Measurements from ENCODE around the gene NXNL1.
"Not testable (repeated sequence)": the region's sequence is repeated elsewhere in the genome, so short reads cannot be mapped to it uniquely, and the experiment has no call there.

The NXNL1 gene

DNA sequence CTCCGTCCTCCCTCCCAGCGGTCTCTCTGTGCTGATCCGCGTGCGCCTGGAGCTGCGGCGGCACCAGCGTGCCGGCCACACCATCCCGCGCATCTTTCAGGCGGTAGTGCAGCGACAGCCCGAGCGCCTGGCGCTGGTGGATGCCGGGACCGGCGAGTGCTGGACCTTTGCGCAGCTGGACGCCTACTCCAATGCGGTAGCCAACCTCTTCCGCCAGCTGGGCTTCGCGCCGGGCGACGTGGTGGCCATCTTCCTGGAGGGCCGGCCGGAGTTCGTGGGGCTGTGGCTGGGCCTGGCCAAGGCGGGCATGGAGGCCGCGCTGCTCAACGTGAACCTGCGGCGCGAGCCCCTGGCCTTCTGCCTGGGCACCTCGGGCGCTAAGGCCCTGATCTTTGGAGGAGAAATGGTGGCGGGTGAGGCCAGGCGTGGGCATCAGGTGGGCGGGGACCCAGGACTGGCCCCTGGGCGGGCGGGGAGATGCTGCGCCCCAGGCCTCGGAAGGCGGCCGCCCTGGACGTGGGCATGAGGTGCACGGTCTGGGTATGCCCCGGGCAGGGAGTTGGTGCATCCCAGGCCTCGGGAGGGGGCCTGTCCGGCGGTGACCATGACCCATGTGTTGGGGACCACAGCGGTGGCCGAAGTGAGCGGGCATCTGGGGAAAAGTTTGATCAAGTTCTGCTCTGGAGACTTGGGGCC, 26.0 kb upstream of the NXNL1 start:
- no peak for DNase-seq

DNA sequence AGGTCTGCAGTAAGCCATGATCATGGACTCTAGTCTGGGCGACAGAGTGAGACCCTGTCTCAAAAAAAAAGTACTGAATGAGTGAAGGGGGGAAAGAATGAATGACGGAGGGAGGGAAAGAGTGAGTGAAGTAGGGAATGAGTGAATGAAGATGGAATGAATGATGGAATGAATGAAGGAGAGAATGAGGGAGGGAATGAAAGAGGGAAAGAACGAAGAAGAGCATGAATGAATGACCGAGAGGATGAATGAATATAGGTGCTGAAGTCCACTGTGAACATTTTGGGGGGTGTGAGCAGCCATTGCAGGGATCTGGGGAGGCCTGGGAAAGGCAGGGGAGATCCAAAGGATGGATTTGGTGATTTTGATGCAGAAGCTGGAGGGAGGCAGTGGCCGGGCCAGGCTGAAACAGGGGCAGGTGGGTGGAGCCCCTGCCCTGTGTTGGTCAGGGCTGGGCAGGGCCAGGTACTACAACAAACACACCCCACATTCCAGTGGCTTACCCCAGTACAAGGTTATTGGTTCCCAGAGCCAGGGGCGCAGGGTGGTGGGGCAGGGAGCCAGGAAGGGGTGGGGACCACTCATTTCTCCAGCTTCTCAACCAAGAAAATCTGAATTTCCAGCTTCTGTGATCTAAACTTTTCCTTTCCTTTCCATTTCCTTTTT, 23.9 kb upstream of the NXNL1 start:
- DNase-seq, result no peak

DNA sequence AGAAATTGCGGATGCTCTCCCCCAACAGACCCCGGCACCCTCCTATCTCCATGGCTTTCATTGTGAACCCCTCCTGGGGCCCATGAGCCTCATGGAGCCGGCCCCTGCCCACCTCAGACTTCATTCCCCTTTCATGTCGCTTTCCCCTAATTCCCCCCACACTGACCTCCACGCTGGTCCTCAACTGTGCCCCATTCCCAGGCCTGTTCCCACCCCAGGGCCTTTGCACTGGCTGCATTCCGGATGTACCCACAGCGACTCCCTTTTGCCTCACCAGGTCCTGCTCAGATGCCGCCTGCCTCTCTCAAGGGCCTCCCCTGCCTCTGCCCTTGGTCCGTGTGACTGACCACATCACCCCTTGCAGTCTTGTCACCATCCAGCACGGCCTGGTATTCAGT, 22.9 kb upstream of the NXNL1 start:
- DNase-seq, result no peak

DNA sequence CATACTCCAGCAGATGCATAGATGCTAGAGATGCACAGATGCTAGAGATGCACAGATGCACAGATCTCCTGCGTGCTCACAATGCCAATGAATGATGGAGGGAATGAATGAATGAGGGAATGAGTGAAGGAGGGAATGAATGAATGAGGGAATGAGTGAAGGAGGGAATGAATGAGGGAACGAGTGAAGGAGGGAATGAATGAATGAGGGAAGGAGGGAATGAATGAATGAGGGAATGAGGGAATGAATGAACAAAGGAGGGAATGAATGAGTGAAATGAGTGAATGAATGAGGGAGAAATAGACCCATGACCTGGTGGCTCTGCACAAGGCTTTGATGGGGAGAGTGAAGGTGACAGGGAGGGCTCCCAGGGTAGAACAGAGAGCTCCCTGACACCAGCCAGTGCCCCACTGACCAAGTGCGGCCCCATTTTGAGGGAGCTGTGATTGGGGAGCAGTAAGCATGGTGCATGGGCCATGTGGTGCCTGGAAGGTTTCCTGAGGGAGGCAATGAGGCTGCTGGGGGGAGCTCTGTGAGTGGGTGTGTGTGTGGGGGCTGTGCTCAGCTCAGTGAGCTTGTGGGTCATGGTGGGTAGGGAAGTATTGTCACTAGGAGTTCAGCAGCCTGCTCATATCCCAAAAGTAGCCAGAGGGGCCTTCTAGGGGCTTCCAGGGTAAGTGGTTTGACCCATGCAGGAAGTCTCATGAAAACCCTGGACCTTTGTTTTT, 22.3 kb upstream of the NXNL1 start:
- no peak for DNase-seq

DNA sequence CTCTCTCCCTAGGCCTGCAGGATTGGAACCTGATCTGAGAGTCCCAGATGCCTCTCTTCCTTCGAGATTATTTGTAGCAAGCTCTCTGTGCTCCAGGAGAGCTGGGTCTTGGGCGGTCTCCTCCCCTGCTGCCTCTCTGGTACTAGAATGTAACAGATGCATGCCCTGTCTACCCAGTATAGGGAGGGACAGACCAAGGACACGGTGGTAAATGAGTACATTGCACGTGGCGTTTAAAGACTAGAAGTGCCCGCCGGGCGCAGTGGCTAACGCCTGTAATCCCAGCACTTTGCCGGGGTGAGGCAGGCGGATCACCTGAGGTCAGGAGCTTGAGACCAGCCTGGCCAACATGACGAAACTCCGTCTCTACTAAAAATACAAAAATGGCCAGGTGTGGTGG, 21.3 kb upstream of the NXNL1 start:
- no peak for DNase-seq

DNA sequence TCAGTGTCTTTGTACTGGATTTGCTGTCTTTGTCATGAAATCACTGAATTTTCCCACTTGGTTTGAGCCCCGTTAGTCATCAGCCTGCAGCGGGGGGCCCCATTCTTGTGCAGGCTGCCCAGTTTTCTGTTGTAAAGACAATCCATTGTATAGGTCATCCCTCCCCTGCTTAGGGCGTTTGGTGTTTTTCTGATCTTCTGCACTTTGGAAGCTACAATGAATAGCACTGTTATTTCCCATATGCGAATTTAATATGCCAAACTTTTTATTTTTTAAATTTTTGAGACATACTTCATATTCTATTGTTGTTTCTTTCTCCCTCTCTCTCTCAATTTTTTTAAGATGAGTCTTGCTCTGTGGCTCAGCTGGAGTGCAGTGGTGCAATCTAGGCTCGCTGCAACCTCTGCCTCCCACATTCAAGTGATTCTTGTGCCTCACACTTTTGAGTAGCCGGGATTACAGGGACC, 18.6 kb upstream of the NXNL1 start:
- no peak for DNase-seq

DNA sequence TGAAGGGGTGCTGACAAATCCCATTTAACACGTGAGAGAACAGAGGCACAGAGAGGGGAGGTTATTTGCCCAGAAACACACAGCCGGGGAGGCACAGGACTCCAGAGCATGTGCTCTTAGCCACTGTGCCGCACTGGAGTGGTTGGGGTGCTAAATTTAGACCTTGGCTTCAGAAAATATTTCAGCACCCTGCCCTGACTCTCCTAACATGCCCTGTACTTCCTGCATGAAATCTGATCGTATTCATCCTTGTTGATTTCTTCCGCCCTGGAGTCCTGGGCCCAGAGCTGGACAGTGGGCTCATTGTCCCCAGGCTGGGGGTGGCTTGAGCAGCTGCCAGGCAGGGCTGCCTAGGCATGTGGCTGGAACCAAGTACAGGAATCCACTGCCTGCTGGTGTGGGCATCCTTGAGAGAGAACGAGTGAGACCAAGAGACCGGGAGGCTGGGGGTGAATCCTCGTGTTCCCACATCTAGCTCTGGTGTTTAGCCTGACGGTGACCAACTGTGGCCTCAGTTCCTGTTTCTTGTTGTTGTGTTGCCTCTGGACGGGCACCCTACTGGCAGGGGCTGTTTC, 14.9 kb upstream of the NXNL1 start:
- DNase-seq, result no peak

DNA sequence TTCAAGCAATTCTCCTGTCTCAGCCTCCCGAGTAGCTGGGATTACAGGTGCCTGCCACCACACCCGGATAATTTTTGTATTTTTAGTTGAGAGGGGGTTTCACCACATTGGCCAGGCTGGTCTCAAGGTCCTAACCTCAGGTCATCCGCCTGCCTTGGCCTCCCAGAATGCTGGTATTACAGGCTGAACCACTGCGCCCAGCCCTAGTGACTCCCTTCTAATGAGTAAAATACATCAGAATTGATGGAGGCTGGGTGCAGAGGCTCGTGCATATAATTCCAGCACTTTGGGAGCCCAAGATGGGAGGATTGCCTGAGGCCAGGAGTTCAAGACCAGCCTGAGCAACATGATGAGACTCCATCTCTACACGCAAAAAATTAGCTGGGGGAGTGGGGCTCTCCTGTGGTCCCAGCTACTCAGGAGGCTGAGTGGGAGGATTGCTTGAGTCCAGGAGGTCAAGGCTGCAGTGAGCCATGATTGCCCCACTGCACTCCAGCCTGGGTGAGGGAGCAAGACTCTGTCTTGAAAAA, 14.3 kb upstream of the NXNL1 start:
- not testable (repeated sequence) for DNase-seq

DNA sequence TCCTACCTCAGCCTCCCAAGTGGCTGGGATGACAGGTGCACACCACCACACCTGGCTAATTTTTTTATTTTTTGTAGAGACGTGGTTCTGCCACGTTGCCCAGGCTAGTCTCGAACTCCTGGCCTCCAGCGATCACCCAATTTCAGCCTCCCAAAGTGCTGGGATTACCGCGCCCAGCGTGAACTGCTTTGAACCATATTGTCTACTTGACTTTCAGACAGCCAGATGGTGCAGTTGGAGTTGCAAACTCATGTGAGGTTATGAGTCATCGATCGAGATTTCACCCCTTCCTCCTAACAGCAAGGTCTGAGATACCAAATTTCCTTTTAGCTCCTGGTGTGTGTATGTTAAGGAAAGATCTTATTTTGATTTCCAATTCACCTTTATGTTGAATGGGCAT, 12.3 kb upstream of the NXNL1 start:
- DNase-seq, result peak in 1 of 5 experiments; percentile 66

DNA sequence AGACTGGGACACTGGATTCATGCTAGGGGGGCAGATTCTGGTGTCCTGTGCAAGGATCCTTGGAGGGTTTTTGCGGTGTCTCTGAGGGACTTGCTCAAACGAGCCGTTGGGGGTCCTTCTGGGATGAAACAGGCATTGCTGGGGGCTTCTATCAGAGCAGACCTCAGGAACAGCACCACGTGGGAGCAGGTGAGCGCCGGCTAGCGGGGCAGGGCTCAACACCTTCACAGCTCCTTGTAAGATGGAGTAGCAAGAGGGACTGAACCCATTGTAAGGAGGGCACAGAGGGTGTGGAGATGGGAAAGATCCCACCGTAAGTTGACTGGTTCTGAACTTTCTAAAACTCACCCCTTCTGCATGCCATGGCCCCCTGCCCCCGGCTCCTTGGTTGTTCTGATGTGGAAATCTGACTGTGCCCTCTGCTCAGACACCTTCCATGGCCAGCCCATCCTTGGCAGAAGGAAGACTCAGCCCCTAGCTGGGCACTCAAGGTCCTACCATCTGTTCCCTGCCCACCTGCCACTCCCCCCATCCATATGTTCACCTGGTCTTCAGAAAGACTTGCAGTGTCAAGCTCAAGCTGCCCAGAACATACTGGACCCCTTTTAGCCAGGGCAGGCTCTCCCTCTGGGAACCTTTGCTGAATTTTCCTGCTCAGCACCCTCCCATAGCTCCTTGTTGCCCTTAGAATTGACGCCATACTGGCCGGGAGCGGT, 10.8 kb upstream of the NXNL1 start:
- DNase-seq, result no peak

DNA sequence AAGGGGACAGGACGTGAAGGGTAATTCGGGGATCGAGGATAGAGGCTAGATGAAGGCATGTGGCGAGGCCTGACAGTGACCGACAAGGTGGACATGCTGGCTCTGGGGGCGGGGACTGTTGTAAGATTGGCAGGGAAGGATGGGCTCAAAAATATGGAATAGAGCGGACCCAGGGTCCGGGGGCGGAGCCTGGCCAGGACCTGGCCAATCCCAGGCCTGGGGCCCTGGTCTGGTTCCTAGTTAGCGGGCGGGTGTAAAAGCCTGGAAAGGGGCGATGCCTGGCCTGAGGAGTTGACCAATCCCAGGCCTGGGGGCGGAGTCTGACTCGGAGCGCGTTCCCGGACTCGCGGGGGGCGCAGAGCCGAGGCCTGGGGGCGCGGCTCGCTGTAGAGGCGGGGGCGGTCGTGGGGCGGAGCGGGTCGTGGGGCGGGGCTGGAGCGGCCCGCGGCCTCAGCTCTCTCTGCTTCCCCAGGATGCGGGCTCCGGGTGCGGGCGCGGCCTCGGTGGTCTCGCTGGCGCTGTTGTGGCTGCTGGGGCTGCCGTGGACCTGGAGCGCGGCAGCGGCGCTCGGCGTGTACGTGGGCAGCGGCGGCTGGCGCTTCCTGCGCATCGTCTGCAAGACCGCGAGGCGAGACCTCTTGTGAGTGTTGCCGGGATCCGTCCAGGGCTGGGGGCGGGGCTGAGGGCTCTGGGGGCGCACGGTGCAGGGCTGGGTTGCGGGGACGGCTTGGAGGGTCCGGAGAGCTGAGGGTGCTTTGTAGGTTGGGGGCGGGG, 9.5 kb upstream of the NXNL1 start, which contains the start of gene SLC27A1:
SLC27A1 (plus strand) TSS at position 457 of the 774 bp plus-strand sequence; CDS start at position 474, 17 bp downstream.
- DNase-seq, result peak; percentile 79 to 95 (median 87)

DNA sequence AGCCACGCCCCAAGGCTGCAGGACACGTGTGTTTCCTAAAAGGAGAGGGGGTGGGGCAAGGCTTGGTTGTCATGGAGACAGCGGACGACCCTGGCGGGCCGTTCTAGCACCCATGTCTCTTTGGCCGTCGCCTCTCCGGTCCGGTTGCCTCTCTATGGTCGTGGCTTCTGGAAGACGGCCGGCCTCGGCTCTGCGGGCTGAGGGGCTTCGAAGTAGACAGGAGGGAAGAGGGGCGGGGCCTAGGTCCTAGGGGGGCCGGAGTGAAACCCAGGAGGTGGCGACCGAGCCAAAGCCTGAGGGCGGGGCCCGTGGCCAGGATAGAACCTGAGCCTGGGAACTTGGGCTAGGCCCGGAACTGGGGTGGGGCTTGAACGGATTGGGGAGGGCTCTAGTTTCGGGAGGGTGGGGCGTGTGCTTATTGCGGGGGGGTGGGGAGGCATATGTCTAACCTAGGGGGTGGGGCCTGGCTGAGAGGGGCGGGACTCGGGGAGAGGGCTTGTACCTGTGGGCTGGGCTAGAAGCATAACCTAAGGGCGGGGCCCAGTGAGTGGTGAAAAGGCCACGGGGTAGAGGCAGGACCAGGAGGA, 8.8 kb upstream of the NXNL1 start:
- peak; percentile 80 to 94 (median 92) for DNase-seq

DNA sequence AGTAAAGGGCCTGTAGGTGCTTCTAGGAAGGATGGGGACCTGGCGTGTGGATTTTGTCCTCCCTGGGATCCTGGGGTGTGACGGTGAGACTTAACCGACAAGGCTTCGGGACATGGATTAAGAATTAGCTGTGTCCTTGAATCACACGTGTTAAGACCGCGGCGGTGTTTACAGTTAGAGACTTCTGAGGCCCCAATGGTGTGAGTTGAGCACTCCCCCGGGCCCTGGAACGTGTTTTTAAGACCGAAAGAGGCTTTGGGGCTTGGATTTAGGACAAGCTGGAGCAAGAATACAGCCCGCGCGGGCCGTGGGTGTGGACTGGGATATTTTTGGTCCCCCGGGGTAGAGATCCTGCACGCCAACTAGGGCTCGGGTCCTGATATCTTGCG, 8.4 kb upstream of the NXNL1 start:
- DNase-seq, result no peak

DNA sequence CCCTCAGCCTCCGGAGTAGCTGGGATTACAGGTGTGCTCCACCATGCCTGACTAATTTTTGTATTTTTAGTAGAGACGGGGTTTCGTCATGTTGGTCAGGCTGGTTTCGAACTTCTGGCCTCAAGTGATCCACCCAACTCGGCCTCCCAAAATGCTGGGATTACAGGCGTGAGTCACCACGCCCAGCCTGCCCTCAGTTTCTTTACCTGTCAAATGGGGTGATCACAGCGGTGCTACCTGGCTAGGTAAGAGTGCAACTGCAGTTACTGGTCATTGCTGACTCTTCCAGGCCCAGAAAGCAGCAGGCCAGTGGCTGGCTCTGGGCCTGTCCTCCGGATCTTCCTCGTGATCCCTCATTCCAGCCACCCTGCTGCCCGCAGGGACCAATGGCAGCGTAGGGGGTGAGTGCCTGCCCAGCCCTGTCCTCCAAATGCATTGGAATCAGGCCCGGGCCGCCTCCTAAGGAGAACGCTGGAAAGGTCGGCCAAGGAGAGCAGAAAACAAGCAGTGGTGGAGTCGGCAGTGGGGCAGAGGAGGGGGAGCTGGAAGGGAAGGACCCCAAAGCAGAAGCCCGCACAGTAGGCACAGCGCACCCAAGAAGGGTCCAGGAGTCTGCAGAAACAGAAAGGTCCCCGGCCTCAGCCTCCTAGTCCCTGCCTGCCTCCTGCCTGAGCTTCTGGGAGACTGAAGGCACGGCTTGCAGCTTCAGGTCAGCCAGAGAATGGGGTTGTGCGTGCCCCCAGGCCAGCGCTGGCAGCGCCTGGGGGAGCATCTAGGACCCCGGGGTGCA, 7.8 kb upstream of the NXNL1 start:
- no peak for DNase-seq

DNA sequence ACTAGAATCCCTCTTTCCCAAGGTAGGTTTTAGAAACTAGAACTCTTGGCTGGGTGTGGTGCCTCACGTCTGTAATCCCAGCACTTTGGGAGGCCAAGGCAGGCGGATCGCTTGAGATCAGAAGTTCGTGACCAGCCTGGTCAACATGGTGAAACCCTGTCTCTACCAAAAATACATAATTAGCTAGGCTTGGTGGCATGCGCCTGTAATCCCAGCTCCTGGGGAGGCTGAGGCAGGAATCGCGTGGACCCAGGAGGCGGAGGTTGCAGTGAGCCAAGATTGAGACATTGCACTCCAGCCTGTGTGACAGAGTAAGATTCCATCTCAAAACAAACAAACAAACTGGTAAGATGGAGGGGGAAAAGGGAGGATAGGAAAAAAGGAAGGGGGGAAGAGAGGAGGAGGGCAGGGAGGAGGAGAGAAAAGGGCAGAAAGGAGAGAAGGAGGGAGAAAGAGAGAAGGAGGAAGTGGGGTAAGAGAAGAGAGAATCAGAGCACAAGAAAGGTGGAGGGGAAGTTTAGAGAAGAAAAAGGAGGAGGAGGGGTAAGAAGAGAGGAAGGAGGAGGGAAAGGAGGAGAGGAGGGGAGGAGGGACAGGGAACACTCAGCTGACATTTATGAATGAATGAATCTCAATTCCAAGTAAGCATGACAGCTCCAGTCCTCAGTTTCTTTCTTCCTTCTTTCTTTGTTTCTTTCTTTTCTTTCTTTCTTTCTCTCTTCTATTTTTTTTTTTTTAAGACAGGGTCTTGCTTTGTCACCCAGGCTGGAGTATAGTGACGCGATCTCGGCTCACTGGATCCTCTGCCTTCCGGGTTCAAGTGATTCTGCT, 7.0 kb upstream of the NXNL1 start:
- no peak for DNase-seq

DNA sequence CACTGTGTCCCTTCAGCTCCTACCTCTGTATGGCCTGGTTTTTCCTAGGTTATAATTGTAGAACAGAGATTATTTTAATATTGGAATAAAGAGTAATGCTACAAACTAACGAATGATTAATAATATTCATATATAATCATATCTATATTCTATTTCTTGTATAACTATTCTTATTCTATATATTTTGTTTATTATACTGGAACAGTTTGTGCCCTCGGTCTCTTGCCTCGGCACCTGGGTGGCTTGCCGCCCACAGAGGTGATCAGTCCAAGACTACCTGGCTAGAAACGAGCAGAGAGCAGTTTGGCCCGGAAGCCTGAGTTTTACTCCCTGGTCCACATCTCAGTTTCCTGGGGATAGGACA, 5.7 kb upstream of the NXNL1 start:
- no peak for DNase-seq

DNA sequence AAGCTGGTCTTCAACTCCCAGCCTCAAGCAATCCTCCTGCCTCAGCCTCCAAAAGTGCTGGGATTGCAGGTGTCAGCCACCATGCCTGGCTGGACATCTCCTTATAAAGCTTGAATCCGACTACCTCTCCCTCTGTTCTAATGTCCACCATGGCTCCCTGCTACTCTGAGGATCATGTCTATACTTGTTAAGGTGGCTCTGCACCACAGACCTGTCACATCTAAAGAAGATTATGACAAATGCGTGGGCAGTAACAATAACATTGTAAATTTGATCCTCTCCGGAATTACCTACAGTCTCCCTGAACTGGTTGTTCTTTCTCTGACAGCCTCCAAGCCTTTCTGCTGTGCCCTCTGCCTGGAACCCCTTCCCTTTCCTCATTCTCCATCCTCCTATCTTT, 1.8 kb downstream of the NXNL1 start:
- no peak for DNase-seq

DNA sequence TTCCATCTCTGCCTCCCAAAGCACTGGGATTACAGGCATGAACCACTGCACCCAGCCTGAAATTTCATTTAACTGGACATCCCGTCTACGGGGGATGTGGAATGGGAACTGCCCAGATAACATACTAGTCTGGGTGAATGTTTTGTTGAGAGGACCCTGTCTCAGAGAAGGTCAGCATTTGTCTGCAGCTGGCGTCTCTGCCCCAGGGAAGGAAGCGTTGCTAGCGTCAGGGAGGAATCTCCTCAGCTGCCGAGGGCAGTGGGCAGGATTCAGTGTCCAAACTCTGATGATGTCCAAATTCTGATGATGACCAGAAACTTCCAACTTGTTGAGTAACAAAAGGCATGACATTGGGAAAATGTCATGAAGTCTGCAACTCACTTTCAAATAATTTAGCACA, 3.1 kb downstream of the NXNL1 start:
- no peak for DNase-seq

DNA sequence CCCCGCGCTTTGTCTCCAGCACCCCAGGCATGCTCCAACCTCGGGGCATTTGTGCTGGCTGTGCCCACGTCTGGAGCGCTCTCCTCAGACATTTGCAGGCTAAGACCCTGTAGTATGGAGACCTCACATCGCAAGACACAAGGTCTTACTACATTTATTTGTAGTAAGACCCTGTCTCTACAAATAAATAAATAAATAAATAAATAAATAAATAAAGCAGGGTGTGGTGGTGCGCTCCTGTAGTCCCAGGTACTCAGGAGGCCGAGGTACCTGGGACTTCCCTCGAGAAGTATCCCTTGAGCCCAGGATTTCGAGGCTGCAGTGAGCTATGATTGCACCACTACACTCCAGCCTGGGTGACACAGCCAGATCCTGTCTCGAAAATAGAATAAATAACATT, 4.6 kb downstream of the NXNL1 start:
- DNase-seq, result no peak
